Prostate gland (tissue), 2 donors: ENCODE measurements around the gene HBZ.
"Not testable (repeated sequence)": the region's sequence is repeated elsewhere in the genome, so short reads cannot be mapped to it uniquely, and the experiment has no call there.

ENCODE experiments used
- POLR2AphosphoS5 ChIP-seq: sonication (generic); formaldehyde crosslinking; IDR thresholded peaks from one replicate; pipeline ENCODE4 v1.6.1; 2017; ENCODE audit warnings: antibody characterized with exemption
- TF ChIP-seq, protein P1 (sequence below), 4 experiments: fragments of 200-600 bp in 2 of 4; fragments of 450-650 bp in 2 of 4; sonication (generic) in 2 of 4; IDR thresholded peaks; 1 replicate in 3 of 4; 2 replicates in 1 of 4; pipeline ENCODE4 v1.5.1; 2016 to 2019; ENCODE audit warnings: antibody characterized with exemption in 4 of 4, mild to moderate bottlenecking in 2 of 4, moderate library complexity in 2 of 4

DNA sequence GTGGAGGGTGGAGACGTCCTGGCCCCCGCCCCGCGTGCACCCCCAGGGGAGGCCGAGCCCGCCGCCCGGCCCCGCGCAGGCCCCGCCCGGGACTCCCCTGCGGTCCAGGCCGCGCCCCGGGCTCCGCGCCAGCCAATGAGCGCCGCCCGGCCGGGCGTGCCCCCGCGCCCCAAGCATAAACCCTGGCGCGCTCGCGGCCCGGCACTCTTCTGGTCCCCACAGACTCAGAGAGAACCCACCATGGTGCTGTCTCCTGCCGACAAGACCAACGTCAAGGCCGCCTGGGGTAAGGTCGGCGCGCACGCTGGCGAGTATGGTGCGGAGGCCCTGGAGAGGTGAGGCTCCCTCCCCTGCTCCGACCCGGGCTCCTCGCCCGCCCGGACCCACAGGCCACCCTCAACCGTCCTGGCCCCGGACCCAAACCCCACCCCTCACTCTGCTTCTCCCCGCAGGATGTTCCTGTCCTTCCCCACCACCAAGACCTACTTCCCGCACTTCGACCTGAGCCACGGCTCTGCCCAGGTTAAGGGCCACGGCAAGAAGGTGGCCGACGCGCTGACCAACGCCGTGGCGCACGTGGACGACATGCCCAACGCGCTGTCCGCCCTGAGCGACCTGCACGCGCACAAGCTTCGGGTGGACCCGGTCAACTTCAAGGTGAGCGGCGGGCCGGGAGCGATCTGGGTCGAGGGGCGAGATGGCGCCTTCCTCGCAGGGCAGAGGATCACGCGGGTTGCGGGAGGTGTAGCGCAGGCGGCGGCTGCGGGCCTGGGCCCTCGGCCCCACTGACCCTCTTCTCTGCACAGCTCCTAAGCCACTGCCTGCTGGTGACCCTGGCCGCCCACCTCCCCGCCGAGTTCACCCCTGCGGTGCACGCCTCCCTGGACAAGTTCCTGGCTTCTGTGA is 24.3 kb downstream of the HBZ start, which contains the start of gene HBA1:
- TF ChIP-seq, protein P1, sequence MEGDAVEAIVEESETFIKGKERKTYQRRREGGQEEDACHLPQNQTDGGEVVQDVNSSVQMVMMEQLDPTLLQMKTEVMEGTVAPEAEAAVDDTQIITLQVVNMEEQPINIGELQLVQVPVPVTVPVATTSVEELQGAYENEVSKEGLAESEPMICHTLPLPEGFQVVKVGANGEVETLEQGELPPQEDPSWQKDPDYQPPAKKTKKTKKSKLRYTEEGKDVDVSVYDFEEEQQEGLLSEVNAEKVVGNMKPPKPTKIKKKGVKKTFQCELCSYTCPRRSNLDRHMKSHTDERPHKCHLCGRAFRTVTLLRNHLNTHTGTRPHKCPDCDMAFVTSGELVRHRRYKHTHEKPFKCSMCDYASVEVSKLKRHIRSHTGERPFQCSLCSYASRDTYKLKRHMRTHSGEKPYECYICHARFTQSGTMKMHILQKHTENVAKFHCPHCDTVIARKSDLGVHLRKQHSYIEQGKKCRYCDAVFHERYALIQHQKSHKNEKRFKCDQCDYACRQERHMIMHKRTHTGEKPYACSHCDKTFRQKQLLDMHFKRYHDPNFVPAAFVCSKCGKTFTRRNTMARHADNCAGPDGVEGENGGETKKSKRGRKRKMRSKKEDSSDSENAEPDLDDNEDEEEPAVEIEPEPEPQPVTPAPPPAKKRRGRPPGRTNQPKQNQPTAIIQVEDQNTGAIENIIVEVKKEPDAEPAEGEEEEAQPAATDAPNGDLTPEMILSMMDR (IDR thresholded peaks at IDR 0.05) = not testable (repeated sequence)
- not testable (repeated sequence) for TF ChIP-seq POLR2AphosphoS5
